Stimulated activated naive CD4-positive, alpha-beta T cell (primary cell): Measurements from ENCODE around the gene ZNF276.
"Not testable (repeated sequence)": the region's sequence is repeated elsewhere in the genome, so short reads cannot be mapped to it uniquely, and the experiment has no call there.

ENCODE experiments used
- DNase-seq, 6 experiments: peaks; one replicate each; lab custom pipeline; 2025; lab: John Stamatoyannopoulos, UW

Gene ZNF276

DNA sequence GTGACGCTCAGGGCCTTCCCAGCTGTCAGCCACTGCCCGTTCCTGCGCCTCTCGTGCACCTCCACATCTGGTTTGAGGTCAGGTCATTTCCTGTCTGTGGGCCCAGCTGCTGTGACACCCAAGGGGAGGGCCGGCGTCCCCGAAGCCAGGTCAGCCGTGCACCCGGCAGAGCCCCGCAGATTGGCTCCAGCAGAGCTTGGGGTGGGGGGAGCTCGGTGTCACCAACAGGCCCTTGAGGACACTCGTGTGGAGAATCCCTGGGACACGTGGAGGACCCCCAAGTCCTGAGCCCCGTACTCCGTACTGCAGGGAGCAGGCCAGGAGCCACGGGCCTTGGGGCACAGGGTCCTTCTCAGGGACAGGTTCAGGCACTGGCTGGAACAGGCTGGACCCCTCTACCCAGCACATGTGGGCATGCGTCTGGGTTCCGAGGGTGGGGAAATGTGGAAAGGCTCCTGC, 24.6 kb upstream of the ZNF276 start:
- no peak for DNase-seq

DNA sequence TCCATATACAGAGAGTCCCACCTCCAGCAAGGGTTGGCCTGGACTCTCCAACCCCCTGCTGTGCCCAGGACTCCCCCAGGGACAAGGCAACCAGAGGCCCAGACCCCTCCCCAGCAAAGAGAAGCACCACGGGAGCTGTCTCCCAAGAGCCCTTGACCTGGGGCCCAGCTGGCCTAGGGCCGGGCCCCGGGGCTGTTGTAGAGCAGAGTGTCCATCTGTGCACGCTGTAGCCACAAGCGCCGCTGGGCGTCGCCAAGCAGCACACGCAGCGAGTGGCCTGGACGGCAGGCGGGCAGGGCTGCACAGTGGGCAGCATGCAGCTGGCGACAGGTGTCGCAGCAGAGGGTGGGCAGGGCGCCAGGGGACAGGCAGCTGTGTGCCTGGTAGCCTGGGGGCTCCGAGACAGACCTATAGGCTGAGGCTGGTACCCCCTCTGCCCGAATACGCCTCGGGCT, 24.1 kb upstream of the ZNF276 start:
- no peak for DNase-seq

- DNase-seq, result no peak
Measured at GRCh38 chr16:89697616-89698331, 23.6 kb upstream of the ZNF276 start.

DNA sequence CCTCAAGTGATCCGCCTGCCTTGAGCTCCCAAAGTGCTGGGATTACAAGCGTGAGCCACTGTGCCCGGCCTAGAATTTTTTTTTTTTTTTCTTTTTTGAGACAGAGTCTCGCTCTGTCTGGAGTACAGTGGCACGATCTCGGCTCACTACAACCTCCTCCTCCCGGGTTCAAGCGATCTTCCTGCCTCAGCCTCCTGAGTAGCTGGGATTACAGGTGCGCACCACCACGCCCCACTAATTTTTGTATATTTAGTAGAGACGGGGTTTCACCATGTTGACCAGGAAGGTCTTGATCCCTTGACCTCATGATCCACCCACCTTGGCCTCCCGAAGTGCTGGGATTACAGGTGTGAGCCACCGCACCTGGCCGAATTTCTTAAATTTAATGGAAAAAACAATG, 22.6 kb upstream of the ZNF276 start:
- not testable (repeated sequence) for DNase-seq

GRCh38 chr16:89699629-89700099, 21.7 kb upstream of the ZNF276 start:
- DNase-seq, result not testable (repeated sequence)

- DNase-seq, result peak; percentile 86 to 96 (median 90)
Measured at GRCh38 chr16:89700100-89700648, 21.2 kb upstream of the ZNF276 start.

DNA sequence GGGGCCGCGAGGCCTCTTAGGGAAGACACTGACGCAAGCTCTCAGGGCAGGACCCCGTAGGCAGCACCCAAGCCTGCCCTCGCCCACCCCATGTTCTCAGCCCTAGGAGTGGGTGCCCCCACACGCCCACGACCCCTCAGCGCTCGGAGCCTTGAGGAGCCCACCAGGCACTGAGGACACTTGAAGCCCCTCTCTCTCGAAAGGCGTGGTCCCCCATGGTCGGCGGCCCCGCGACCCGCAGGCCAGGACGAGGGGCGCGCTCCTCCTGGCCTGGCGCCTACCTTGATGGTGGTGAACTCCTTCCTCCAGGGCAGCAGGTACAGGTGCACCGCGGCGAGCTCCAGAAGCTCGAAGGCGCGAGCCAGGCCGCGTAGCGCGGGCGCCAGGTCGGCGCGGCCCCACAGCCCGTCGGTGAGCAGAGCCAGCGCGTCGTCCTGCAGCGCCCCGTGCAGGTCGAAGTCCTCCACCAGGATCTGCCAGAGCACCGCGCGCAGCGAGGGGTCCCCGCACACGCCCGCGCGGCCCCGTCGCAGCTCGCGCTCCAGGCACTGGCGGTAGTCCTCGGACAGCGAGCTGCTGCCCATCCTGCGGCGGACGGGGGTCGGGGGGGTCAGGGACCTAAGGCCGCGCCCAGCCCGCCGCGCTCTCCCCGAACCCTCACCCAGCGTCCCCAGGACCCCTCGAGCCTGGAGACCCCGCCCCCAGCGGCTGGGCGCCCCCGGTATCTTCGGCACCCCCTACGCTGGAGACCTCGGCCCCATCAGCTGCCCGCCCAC, 20.5 kb upstream of the ZNF276 start:
- peak; percentile 29 to 72 (median 50) for DNase-seq

GRCh38 chr16:89701425-89702406, 19.6 kb upstream of the ZNF276 start, which contains the start of gene SPATA2L:
Gene SPATA2L, minus strand, starts transcription at chr16:89701705. Its CDS starts 473 bp downstream, at chr16:89701232.
- DNase-seq, result peak; percentile 98 to 100 (median 98)

DNA sequence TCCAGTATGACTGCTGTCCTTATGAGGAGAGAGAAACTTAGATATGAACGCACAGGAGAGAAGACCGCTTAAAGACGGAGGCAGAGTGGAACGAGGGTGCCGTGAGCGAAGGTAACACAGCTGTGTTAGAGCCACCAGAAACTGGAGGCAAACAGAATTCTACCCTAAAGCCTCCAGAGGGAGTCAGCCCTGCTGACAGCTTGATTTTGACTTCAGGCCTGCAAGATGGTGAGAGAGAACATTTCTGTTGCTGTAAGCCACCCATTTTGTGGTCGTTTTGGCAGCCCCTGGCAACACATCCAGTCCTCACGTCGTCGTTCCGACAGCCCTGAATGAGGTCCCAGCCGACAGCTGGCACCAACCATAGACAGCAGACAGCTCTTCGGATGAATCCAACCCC, 17.1 kb upstream of the ZNF276 start:
- DNase-seq, result no peak

GRCh38 chr16:89705006-89705405, 16.3 kb upstream of the ZNF276 start:
- no peak for DNase-seq

DNA sequence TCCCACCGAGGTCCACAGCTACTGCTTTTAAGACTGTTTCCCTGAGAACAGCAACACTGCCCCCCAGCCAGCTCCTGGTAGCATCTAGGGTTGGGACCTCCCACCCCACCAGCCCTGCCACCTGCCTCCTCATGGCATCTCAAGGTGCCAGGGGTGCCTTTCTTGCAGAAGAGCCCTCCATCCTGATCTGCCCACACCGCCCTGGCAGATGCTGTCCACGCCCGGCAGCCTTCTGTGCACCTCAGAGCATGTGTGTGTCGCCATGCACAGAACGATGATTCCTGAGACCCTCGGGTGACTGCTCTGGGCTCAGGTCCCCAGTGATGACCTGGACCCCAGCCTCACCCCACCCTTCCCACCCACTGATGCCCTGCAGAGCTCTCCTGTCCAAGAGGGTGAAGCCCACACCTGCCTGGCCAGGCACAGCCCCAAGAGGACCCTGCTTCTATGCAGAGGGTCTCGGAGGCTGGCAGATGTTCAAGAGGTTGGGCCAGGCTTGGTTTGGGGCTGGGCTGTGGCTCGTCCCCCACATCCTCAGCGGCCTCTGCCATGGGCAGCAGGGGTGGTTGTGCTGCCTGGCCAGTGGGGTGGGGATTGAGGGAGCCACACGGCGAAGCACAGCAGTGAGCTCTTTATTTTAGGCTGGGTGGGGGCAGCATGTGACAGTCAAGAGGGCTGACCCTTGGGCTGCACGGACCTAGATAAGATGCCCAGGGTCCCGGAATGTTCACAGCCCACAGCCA, 14.6 kb upstream of the ZNF276 start:
- no peak for DNase-seq

- no peak for DNase-seq
Measured at GRCh38 chr16:89707695-89708094, 13.6 kb upstream of the ZNF276 start.

DNA sequence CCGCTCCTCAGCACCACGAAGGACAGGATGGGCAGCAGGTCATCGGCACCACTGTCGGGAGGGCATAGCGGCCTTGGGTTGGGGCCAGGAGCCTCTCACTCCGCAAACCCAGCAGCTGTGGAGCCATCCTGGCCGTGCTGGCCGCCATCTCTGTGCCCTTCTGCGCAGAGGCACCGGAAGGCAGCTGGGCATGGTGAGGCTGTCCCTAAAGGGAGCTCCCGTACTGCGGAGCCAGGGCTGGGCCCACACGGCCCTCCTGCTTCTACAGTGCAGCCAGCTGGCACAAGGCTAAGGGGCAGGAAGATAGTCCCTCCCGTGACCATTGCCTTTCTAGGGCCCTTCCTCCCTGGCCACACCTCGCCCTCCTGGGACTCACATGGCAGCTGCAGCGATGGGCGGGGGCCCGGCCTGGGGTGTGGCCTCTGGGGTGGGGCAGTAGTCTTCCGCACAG, 12.8 kb upstream of the ZNF276 start:
- no peak for DNase-seq

DNA sequence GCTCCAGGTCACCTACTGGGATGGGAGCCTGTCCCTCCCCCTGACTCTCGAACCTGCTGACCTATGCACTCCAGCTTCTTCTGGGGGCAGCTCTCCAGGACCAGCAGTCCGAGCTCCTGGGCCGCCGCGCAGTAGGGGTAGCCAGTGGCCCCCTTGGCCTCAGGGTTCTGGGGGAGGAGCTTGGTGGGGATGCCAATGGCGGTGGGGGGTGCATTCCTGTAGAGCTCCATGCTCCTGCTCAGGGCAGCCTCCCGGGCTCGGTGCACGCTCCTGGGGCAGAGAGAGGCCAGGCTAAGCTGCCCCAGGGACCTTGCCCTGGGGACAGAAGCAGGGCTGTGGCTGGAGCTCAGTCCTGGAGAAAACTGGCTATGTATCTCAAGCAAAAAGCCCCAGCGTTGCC, 12.2 kb upstream of the ZNF276 start:
- no peak for DNase-seq

DNA sequence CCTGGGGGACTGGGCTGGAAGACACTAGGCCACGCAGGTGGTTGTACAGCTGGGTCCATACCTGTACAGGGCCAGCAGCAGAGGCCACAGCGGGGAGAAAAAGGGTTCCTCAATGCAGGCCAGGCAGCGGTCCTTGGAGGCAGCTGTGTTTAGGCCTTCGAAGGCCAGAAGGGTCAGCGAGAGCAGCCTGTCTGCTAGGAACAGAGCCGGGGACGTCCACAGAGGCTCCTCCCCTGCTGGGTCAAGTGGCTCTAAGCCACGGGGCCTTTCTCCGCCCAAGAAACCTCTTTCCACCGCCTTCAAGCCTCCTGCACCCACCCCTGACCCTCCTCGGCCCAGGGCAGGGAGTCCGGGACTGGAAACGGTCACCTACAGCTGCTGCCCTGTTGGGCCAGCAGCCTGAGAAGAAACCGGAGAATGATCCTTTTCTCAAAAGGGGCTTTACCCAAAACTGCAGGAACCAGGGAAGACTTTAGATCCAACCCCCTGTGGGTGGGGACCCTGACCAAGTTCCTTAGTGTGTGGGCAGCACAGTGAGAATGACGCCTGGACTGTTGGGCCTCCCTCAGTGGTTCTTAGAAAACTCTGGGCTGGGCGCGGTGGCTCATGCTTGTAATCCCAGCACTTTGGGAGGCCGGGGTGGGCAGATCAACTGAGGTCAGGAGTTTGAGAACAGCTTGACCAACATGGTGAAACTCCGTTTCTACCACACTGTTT, 11.5 kb upstream of the ZNF276 start:
- DNase-seq, result no peak

GRCh38 chr16:89710709-89711564, 10.4 kb upstream of the ZNF276 start:
- DNase-seq, result no peak

DNA sequence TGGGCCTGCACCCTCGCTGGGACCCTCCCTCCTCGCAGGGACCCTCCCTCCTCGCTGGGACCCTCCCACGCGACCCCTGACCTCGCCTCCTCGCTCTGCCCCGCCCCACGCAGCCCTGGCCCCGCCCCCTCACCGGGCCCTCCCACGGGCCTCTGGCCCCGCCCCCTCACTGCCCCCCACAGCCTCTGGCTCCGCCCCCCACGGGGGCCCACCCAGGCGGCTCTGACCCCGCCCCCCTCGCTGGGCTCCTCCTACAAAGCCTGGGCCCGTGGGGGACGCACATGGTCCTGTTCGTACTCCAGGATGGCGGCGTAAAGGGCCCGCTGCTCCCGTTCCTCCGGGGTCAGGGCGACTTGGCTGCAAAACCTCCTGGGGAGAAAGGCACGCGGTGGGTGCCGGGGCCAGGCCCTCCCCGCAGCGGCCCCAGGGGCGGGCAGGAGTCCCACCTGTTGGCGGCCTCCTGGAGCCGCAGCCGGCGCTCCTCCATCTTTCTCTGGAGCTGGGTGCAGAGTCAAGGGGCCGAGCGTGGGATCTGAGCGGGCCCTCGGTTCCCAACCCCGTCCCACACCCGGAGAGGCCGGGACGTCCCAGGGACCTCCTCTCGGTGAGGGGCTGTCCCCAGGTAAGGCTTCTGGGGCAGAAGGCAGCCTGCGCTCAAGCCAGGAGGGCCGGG, 9.6 kb upstream of the ZNF276 start:
- peak; percentile 20 to 77 (median 70) for DNase-seq

- no peak for DNase-seq
Measured at GRCh38 chr16:89712274-89712781, 9.0 kb upstream of the ZNF276 start.
